HepG2 (cell line): Measurements from ENCODE around the gene GRB2. TPM values are rescaled to one million over a fixed set of nuclear protein-coding genes. Genes with fewer than 3 reads are reported as not detected.
A peak's percentile ranks its signal among the peaks of the same experiment; 100 is the strongest.

Source experiments
- ASH2L ChIP-seq: fragments of 300-600, 200-600 bp; sonication (generic); IDR thresholded peaks from 2 replicates; pipeline ENCODE4 v1.7.0; 2017; ENCODE audit warnings: low read depth, mild to moderate bottlenecking, moderate library complexity, mixed read lengths, low read length; ENCODE audit not compliant: insufficient read length
- ETS1 ChIP-seq: sonication (generic); formaldehyde crosslinking; IDR thresholded peaks from 2 replicates; pipeline ENCODE4 v1.4.0; 2020; ENCODE audit warnings: missing genetic modification reagents
- FOXP4 ChIP-seq: sonication (generic); formaldehyde crosslinking; IDR thresholded peaks from 2 replicates; pipeline ENCODE4 v1.4.0; 2020; ENCODE audit warnings: missing genetic modification reagents
- HOXA3 ChIP-seq: sonication (generic); formaldehyde crosslinking; IDR thresholded peaks from 2 replicates; pipeline ENCODE4 v1.5.0; 2020; ENCODE audit warnings: missing genetic modification reagents
- HOXD1 ChIP-seq: sonication (generic); formaldehyde crosslinking; IDR thresholded peaks from 2 replicates; pipeline ENCODE4 v1.5.0; 2020; ENCODE audit warnings: missing genetic modification reagents
- KMT2A ChIP-seq: sonication (generic); formaldehyde crosslinking; IDR thresholded peaks from 2 replicates; pipeline ENCODE4 v1.4.0; 2020; ENCODE audit warnings: missing genetic modification reagents
- PATZ1 ChIP-seq: sonication (generic); formaldehyde crosslinking; IDR thresholded peaks from 2 replicates; pipeline ENCODE4 v1.4.0; 2020; ENCODE audit warnings: missing genetic modification reagents
- SAP130 ChIP-seq: IDR thresholded peaks from 2 replicates; pipeline ENCODE4 v1.6.1; 2016; ENCODE audit warnings: low read depth
- SMC3 ChIP-seq: IDR thresholded peaks from 2 replicates; pipeline ENCODE4 v1.6.1; 2011; ENCODE audit warnings: low read length, improper control_type of control experiment
- TEAD3 ChIP-seq: optimal IDR thresholded peaks from 2 replicates; pipeline ENCODE3; 2016; ENCODE audit warnings: borderline replicate concordance
- ZBTB20 ChIP-seq: sonication (generic); formaldehyde crosslinking; IDR thresholded peaks from 2 replicates; pipeline ENCODE4 v1.8.1; 2023; ENCODE audit warnings: missing genetic modification reagents, low read depth, mild to moderate bottlenecking, borderline replicate concordance
- ZFP37 ChIP-seq: sonication (generic); formaldehyde crosslinking; IDR thresholded peaks from 2 replicates; pipeline ENCODE4 v1.4.0; 2020; ENCODE audit warnings: missing genetic modification reagents, borderline replicate concordance
- ZNF124 ChIP-seq: sonication (generic); formaldehyde crosslinking; IDR thresholded peaks from 2 replicates; pipeline ENCODE4 v1.4.0; 2020; ENCODE audit warnings: missing genetic modification reagents
- ZNF446 ChIP-seq: sonication (generic); formaldehyde crosslinking; IDR thresholded peaks from 2 replicates; pipeline ENCODE4 v1.5.0; 2020; ENCODE audit warnings: mild to moderate bottlenecking, missing genetic modification reagents
- ZNF512B ChIP-seq: sonication (generic); formaldehyde crosslinking; IDR thresholded peaks from 2 replicates; pipeline ENCODE4 v1.5.1; 2020; ENCODE audit warnings: missing genetic modification reagents, mild to moderate bottlenecking, borderline replicate concordance
- ZNF546 ChIP-seq: sonication (generic); formaldehyde crosslinking; conservative IDR thresholded peaks from 2 replicates; pipeline ENCODE4 v1.8.1; 2023; ENCODE audit warnings: mild to moderate bottlenecking, missing genetic modification reagents
- ZNF577 ChIP-seq: sonication (generic); formaldehyde crosslinking; IDR thresholded peaks from 2 replicates; pipeline ENCODE4 v1.4.0; 2020; ENCODE audit warnings: mild to moderate bottlenecking, low read depth, missing genetic modification reagents, borderline replicate concordance
- ZNF615 ChIP-seq: sonication (generic); formaldehyde crosslinking; IDR thresholded peaks from 2 replicates; pipeline ENCODE4 v1.5.0; 2020; ENCODE audit warnings: mild to moderate bottlenecking, missing genetic modification reagents, borderline replicate concordance
- ZNF800 ChIP-seq: sonication (generic); formaldehyde crosslinking; IDR thresholded peaks from 2 replicates; pipeline ENCODE4 v1.4.0; 2020; ENCODE audit warnings: missing genetic modification reagents
- polyA plus RNA-seq, 8 experiments: library from polyadenylated mRNA; depleted of rRNA in 3 of 8; stranded (reverse) in 7 of 8; unstranded in 1 of 8; fragments of >200 nt; fragmentation: Illumina TruSeq in 4 of 8; extraction: Trizol in 4 of 8; gene quantifications; 2 replicates each; pipeline versions ENCODE4 v1.2.1 to v1.2.3, GENCODE V29; 2011 to 2016; ENCODE audit warnings: low read depth in 4 of 8, missing spikeins in 1 of 8, mixed read lengths in 1 of 8; ENCODE audit not compliant: insufficient read depth in 1 of 8
- total RNA-seq, 5 experiments: library from RNA; depleted of rRNA; stranded (reverse); fragments of >200 nt; fragmentation: Illumina TruSeq; extraction: Trizol; gene quantifications; 2 replicates each; pipeline ENCODE4 v1.2.3, GENCODE V29; 2016; ENCODE audit warnings: low read depth in 1 of 5

The GRB2 gene
- total and polyA plus RNA-seq, 2 of the 13 experiments (the other 11 are each of a cell fraction or from before 2014, with no cell fraction given), result 84.6 to 92.3 TPM

- TF ChIP-seq FOXP4 (CRISPR knock-in tag), result 0 out of 2 replicates have a peak, but pooled peaks have one; percentile 48
- TF ChIP-seq ZNF615 (CRISPR knock-in tag), result no peak
- TF ChIP-seq HOXD1 (CRISPR knock-in tag), result 0 out of 2 replicates have a peak, but pooled peaks have one; percentile 22
- 0 out of 2 replicates have a peak, but pooled peaks have one; percentile 16 for TF ChIP-seq ZBTB20 (CRISPR knock-in tag)
- 0 out of 2 replicates have a peak, but pooled peaks have one; percentile 18 for TF ChIP-seq ZNF124
- peak; percentile 69; the same call in 1 of the 2 replicates for TF ChIP-seq SAP130
- TF ChIP-seq ASH2L, result peak; percentile 3
- TF ChIP-seq KMT2A, result peak; percentile 66; the same call in 1 of the 2 replicates
- TF ChIP-seq ETS1, result no peak
- TF ChIP-seq ZNF546 (CRISPR knock-in tag), result no peak
- TF ChIP-seq ZNF446, result 0 out of 2 replicates have a peak, but pooled peaks have one; percentile 33
- peak; percentile 49 for TF ChIP-seq TEAD3 (CRISPR knock-in tag)
- no peak for TF ChIP-seq ZNF577 (CRISPR knock-in tag)
- TF ChIP-seq ZNF512B, result peak; percentile 58; the same call in 1 of the 2 replicates
- TF ChIP-seq ZFP37 (CRISPR knock-in tag), result 0 out of 2 replicates have a peak, but pooled peaks have one; percentile 23
- 0 out of 2 replicates have a peak, but pooled peaks have one; percentile 46 for TF ChIP-seq ZNF800 (CRISPR knock-in tag)
- TF ChIP-seq PATZ1 (CRISPR knock-in tag), result peak; percentile 52
- TF ChIP-seq HOXA3, result peak; percentile 52; the same call in 1 of the 2 replicates
- TF ChIP-seq SMC3, result peak; percentile 91
These were observed 1.2 kb downstream of the GRB2 start (continued) for GRCh38 chr17:75404223-75404730.
